Measurements from ENCODE around the gene SSH2. TPM values are rescaled to one million over a fixed set of nuclear protein-coding genes. Genes with fewer than 3 reads are reported as not detected.

SSH2 gene
- total and polyA plus RNA-seq, 2 donors from 2014 or later = 19.7 to 62.5 TPM

DNA sequence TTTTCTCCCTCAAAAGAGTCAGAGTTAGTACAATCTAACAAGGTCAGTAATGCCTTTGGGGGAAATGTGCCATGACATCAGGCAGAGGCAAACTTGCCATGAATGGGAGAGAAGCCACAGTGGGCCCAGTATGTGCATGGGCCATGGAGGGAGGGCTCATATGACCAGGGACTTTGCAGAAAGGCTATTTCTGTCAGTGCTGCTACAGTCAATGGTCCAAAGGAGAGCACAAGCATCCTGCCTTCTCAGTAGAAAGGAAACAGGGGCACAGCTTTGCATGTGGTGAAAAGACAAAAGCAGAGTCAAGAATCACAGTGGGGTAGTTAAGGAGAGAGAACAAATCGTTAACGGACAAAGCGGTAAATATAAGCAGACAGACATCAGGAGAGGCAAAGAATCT lies 296.1 kb downstream of the SSH2 start:
- no peak for FAIRE-seq
- intact Hi-C loops (cut with DNase I) = no loop called here
- H3K36me3 ChIP-seq (ENCODE audit: control insufficient read depth in 2 of 3, insufficient read depth in 3 of 3, low read length in 3 of 3) = peaks cover 0 to 29% (median 21%) of the 10 kb centered on the region in 3 donors

GRCh38 chr17:29630630-29631193 lies 299.3 kb downstream of the SSH2 start:
- intact Hi-C loops (cut with DNase I) = no loop called here
- Histone ChIP-seq H3K27ac (ENCODE audit: low read depth in 2 of 2, low read length in 2 of 2) (no peak overlapping the region), H3K9me3 (ENCODE audit: control insufficient read depth in 2 of 3, insufficient read depth in 1 of 3, low read length in 3 of 3) (no peaks in the 10 kb centered on the region), H3K36me3 (ENCODE audit: control insufficient read depth in 2 of 3, insufficient read depth in 3 of 3, low read length in 3 of 3) (peaks cover 0 to 23% (median 17%) of the 10 kb centered on the region in 3 donors), H3K9ac (ENCODE audit: low read length in 3 of 3) (no peak overlapping the region), H3K27me3 (ENCODE audit: control insufficient read depth, insufficient read depth, low read length) (no peaks in the 10 kb centered on the region), H3K4me3 (ENCODE audit: low read length in 3 of 3) (no peak overlapping the region), H3K4me1 (ENCODE audit: control insufficient read depth in 2 of 3, insufficient read depth in 2 of 3, low read depth in 1 of 3, low read length in 3 of 3) (no peaks in the 10 kb centered on the region)
- TF ChIP-seq, protein P1, sequence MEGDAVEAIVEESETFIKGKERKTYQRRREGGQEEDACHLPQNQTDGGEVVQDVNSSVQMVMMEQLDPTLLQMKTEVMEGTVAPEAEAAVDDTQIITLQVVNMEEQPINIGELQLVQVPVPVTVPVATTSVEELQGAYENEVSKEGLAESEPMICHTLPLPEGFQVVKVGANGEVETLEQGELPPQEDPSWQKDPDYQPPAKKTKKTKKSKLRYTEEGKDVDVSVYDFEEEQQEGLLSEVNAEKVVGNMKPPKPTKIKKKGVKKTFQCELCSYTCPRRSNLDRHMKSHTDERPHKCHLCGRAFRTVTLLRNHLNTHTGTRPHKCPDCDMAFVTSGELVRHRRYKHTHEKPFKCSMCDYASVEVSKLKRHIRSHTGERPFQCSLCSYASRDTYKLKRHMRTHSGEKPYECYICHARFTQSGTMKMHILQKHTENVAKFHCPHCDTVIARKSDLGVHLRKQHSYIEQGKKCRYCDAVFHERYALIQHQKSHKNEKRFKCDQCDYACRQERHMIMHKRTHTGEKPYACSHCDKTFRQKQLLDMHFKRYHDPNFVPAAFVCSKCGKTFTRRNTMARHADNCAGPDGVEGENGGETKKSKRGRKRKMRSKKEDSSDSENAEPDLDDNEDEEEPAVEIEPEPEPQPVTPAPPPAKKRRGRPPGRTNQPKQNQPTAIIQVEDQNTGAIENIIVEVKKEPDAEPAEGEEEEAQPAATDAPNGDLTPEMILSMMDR (IDR thresholded peaks at IDR 0.05; ENCODE audit: borderline replicate concordance, extremely low read depth, insufficient read depth) = no peak
- no peak for FAIRE-seq
- DNase-seq = no peak

More for the DNA sequence above, 296.1 kb downstream of the SSH2 start:
- Histone ChIP-seq H3K4me1 (ENCODE audit: control insufficient read depth in 2 of 3, insufficient read depth in 2 of 3, low read depth in 1 of 3, low read length in 3 of 3) (no peaks in the 10 kb centered on the region), H3K9me3 (ENCODE audit: control insufficient read depth in 2 of 3, insufficient read depth in 1 of 3, low read length in 3 of 3) (no peaks in the 10 kb centered on the region), H3K4me3 (ENCODE audit: low read length in 3 of 3) (no peak overlapping the region), H3K9ac (ENCODE audit: low read length in 3 of 3) (no peak overlapping the region), H3K27ac (ENCODE audit: low read depth in 2 of 2, low read length in 2 of 2) (no peak overlapping the region), H3K27me3 (ENCODE audit: control insufficient read depth, insufficient read depth, low read length) (no peaks in the 10 kb centered on the region)
- DNase-seq = no peak
- TF ChIP-seq, protein P1 (IDR thresholded peaks at IDR 0.05; ENCODE audit: borderline replicate concordance, extremely low read depth, insufficient read depth) = no peak

- Histone ChIP-seq H3K9me3 (ENCODE audit: control insufficient read depth in 2 of 3, insufficient read depth in 1 of 3, low read length in 3 of 3) (no peaks in the 10 kb centered on the region), H3K9ac (ENCODE audit: low read length in 3 of 3) (no peak overlapping the region), H3K4me1 (ENCODE audit: control insufficient read depth in 2 of 3, insufficient read depth in 2 of 3, low read depth in 1 of 3, low read length in 3 of 3) (no peaks in the 10 kb centered on the region), H3K36me3 (ENCODE audit: control insufficient read depth in 2 of 3, insufficient read depth in 3 of 3, low read length in 3 of 3) (peaks cover 0 to 22% (median 17%) of the 10 kb centered on the region in 3 donors), H3K4me3 (ENCODE audit: low read length in 3 of 3) (no peak overlapping the region), H3K27me3 (ENCODE audit: control insufficient read depth, insufficient read depth, low read length) (no peaks in the 10 kb centered on the region), H3K27ac (ENCODE audit: low read depth in 2 of 2, low read length in 2 of 2) (no peak overlapping the region)
- intact Hi-C loops (cut with DNase I) = no loop called here
- TF ChIP-seq, protein P1 (IDR thresholded peaks at IDR 0.05; ENCODE audit: borderline replicate concordance, extremely low read depth, insufficient read depth) = no peak
- no peak for FAIRE-seq
- no peak for DNase-seq
Measured at GRCh38 chr17:29629839-29630238, 300.2 kb downstream of the SSH2 start.

DNA sequence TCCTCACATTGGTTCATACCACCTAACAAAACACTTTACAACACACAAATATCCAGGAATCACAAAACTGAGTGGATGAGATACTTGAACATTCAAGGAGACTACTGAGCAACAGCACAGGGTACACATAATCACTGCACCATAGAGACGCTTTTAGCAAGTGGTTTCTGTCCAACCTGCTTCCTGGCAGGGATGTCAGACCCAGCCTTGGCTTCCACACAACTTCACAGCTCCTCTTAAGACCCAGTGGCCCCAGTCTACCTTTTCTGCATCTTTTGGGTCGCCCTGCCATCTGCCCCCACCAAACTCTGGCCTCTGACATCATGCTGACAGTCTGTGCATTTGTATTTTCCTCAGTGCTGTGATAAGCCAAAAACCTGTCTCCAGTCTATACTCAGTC lies 301.4 kb downstream of the SSH2 start:
- no peaks in the 10 kb centered on the region for H3K27me3 ChIP-seq (ENCODE audit: control insufficient read depth, insufficient read depth, low read length)
- no peaks in the 10 kb centered on the region for H3K4me1 ChIP-seq (ENCODE audit: control insufficient read depth in 2 of 3, insufficient read depth in 2 of 3, low read depth in 1 of 3, low read length in 3 of 3)
- no peak overlapping the region for H3K27ac ChIP-seq (ENCODE audit: low read depth in 2 of 2, low read length in 2 of 2)
- no peak for FAIRE-seq
- TF ChIP-seq, protein P1 (IDR thresholded peaks at IDR 0.05; ENCODE audit: borderline replicate concordance, extremely low read depth, insufficient read depth) = no peak
- intact Hi-C loops (cut with DNase I) = no loop called here
- no peak overlapping the region for H3K4me3 ChIP-seq (ENCODE audit: low read length in 3 of 3)
- H3K9me3 ChIP-seq (ENCODE audit: control insufficient read depth in 2 of 3, insufficient read depth in 1 of 3, low read length in 3 of 3) = no peaks in the 10 kb centered on the region
- no peak overlapping the region for H3K9ac ChIP-seq (ENCODE audit: low read length in 3 of 3)
- no peak for DNase-seq
- peaks cover 0 to 22% (median 13%) of the 10 kb centered on the region in 3 donors for H3K36me3 ChIP-seq (ENCODE audit: control insufficient read depth in 2 of 3, insufficient read depth in 3 of 3, low read length in 3 of 3)

Data from kidney (tissue), 14 donors.